SW 1271 (cell line): ENCODE measurements around the gene MFAP2.
"Not testable (repeated sequence)": the region's sequence is repeated elsewhere in the genome, so short reads cannot be mapped to it uniquely, and the experiment has no call there.

Experiments used
- DNase-seq, 2 experiments: peaks; one replicate each; lab custom pipeline; 2025; lab: John Stamatoyannopoulos, UW

MFAP2 gene

DNA sequence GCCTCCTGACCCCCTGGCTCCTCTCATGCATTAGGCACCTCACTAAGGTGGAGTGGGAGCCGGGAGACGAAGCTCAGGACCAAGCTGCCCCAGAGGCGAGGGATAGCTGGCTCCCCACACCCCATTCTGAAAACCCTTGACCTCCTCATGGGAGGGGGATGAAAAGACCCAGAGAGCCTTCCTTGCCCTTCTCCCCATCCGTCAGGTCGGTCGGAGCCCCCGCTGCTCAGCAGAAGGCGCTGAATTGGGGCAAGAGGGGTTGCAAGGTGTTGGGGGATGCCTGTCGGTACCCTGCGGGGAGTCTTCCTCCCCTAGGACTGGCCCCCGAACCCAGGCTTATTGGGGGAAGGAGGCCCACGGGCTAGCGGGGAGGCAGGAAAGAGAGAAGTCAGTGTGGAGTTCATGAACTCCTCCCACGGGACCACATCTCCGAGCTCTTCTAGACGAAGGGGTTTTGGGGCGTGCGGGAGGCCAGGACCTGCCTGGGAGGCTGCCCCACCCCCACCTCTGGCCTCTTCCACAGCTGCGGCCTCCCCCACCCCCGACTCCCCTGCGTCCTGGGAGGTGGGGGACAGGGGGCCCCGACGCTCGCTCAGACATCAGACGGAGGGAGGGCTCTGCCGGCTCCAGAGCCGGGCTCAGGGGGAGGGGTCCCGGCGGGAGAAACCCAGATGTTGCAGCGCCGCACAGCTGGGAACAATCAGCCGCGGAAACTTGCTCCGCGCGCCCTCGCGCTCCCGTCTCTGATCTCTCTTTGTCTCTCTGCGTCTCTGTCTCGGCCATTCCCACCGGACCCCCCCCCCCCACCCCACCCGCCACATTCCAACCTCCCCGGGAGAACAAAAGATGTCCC lies 719 bp downstream of the MFAP2 start:
- DNase-seq: no peak

DNA sequence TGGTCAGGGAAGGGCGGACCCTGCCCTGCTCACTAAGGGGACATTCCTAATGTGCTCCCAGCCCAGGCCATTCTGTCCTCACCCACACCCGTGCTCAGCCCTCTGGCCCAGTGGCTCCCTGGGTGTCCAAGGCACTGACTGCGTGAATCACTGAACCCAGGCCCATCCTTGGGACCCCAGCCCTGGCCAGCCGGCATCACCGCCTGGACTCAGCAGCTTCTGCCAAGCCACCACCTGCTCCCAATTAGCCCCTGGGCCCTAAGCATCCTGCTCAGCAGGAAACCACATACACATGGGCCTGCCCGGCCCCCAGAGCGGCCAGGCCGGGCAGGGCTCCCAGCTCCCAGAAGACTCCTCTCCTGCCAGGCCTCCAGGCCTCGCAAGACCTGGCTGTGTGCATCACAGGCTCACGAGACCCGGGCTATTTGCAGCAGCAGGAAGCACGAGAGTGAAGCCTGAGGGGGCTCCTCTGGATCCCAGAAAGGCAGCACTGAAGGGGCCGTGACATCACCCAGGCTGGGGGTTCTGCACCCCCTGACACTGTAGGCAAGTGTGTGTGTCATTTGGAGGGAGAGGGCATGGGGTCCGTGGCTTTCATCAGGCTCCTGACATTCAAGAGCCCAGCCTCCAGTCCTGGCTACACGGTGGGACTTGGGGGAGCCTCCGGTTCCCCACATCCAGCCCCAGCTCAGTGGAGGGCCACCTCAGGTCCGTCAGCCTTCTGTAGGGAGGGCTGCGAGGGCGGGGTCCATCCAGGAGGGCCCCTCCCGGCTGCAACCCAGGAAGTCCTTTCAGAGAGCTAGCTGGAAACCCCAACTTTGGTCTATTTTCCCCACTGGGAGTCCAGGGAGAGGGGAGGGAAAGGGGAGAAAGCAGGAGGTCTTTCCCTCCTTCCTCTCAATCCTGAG lies 1.6 kb downstream of the MFAP2 start:
- no peak for DNase-seq

DNA sequence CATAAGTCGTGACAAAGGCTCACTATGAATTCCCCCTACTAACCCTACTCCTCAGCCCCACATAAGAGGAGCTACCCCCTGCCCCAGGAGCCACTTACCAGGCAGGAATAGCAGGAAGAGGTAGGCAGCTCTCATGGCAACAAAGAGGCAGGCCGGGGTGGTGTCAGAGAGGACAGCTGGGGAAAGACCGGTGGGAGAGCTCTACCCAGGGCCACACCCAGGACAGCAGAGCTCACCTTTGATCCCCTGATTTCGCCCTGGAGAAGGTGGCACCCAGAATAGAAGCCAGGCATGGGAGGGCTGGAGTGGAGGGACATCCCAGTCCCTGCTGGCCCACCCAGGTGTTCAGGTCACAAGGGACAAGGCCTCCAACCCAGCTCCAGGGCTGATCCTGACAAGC lies 2.3 kb downstream of the MFAP2 start:
- no peak for DNase-seq

DNA sequence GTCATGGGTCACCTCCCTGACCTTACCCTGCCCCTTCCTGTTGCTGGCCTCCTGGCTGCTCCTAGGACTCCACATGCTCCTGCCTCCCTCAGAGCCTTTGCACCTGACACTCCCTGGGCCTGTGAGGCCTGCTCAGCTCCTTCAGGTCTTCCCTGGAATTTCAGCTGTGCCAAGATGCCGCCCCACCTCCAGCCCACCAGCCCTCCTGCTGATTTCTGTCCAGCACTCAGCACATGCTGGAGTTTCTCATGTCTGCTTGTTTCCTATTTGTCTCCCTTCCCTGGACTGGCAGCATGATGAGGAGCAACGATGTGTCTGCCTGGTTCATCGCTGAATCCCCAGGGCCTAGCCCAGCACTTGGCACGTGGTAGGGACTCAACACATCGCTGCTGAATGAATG lies 3.0 kb downstream of the MFAP2 start:
- DNase-seq: no peak

DNA sequence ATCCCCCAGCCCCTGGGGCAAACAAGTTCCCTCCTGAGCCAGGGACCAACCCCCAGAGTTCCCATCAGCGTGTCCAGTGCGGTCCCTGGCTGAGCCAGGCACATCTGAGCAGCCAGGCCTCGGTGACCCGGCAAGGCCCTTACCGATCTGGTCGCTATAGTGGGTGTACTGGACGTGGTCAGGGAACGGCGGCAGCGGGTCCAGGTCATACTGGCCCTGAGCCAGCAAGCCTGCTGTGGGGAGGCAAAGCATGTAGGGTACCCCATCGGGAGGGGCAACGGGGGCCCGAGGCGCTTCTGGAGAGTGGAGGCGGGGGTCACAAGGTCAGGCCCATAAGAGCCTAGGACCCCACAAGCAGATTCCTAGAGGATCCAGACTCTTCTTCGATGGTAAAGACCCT lies 3.5 kb downstream of the MFAP2 start:
- DNase-seq: no peak

DNA sequence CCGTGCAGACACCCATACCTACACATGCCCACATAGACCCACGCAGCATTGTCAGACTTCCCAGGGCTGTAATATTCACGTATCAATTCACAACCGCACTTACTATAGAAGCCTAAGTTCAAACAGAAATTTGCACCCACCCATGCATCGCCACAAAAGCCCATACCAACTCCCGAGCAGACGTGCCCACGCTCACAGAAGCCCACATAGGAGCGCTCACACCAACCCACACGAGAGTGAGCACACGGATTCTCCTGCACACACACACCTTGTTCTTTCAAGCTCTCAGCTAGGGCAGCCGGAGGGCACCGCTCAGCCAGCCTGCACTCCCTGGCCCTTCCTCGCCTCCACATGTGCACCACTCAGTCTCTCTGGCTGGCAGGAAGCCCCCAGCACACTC lies 4.6 kb downstream of the MFAP2 start:
- DNase-seq: no peak

DNA sequence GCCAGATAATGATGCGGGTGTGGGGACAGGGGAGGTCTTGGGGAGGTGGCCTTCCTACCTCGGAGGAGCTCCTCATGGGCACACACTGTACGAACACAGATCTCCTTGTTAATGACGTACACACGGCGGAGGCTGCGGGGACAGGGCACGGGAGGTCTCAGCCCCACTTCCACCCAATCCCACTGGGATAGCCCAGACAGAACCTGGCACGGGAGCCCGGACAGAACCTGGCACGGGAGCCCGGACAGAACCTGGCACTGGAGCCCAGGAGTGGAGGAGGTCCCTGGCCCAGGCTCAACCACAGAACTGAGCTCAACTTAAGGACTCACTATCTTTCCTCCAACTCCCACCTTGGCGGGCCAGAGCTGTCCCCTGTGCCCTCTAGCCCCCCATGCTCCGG lies 5.2 kb downstream of the MFAP2 start:
- DNase-seq: no peak

DNA sequence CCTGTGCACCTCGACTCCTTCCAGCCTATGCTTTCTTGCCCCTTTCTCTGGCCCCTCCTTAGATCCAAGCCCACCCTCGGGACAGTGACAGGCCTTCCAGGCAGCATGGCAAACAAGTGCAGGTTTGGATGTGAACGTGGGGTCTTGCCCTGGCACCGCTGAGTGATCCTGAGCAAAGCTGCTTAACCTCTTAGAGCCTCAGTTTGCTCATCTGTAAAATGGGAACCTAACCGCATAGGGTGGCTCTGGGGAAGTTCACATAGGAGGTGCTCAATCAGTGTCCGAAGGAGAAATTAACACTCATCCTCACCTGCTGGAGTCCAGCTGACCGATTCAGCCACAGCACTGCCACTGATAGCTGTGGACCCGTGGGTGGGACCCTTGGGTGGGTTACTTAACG lies 7.2 kb downstream of the MFAP2 start:
- DNase-seq: no peak

DNA sequence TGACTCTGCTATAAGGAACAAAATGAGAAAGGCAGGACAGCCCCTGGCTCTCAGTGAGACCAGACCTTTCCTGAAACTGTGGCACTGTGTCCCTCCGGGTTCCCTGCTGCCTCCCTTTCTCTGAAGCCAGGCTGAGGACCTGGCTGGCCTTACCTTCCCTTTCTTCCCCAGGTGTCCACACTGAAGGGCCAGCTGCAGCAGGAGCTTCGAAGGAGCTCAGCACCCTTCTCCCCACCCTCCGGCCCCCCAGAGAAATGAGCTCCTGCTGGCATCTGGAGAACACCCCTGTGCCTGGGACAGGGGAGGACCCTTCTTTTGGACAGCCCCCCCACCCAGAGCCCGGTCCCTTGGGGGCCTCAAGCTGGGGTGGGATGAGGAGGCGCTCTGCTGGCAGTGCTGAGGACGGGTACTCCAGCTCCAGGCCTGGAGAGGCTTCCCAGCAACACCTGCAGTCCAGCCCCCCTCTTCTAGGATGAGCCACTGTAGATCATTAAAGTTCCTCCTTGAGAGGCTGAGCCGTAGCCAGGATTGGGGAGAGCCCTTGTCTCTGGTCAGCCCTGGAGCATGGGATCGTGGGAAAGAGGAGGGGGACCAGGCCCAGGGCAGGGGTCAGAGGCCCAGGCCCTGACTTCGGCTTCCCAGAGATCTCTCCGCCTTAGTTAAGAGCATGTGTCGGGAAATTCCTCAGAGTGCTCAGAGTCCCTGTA lies 8.1 kb downstream of the MFAP2 start:
- no peak for DNase-seq

DNA sequence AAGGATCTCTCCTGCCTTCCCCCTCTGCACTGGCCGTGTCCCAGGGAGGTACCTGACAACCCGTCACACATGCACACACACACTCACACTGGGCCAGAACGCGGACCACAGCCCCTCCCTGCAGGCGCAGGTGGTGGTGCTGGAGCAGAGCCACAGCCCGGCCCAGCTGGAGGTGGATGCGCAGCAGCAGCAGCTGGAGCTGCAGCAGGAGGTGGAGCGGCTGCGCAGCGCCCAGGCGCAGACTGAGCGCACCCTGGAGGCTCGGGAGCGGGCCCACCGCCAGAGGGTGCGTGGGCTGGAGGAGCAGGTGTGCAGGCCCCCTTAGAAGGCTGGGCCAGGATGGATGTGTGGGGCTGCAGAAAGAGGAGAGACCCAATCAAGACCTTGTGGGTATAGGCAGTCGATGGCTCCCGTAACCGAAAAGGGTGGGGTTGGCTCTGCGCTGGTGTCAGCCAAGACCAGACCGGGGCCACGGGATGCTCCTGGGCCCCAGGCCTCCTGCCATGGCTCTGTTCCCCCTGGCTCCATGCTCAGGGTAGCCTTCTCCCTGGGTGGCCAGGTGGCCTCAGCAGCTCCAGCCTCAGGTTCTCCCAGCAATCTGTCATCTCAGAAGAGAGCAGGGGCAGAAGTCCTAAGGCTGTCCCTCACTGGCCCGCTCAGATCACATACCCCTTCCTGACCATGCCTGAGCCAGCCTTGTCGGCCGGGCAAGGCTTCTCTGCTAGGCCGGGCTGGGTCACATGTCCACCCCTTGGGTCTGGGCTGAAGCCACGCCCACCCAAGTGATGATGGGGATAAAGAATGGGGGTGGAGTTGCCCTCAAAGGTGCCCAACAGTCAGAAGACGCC lies 8.9 kb downstream of the MFAP2 start:
- no peak for DNase-seq

DNA sequence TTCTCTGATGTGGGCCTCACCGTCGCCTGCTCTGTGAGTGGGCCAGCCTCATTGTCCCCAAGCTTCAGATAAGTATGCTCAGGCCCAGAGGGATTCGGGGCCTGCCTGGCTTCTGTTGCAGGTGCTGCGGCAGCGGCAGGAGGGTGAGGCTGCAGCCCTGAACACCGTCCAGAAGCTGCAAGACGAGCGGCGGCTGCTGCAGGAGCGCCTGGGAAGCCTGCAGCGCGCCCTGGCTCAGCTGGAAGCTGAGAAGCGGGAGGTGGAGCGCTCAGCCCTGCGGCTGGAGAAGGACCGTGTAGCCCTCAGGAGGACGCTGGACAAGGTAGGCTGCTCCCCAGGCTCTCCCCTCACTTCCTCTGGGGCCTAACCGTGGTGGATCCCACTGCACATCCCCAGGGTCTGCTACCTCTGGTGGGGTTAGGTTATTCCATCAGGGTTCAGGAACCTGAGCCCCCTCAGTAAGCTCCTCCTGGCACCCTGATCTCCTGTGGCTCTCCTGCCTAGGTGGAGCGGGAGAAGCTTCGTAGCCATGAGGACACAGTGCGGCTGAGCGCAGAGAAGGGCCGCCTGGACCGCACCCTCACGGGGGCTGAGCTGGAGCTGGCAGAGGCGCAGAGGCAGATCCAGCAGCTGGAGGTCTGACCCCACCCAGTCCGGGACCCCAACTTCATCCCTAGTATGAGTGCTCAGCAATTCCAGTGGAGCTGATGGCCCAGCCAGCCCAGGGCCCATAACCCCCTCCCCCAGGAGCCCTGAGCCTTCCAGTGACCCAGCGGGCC lies 10.1 kb downstream of the MFAP2 start:
- no peak for DNase-seq

DNA sequence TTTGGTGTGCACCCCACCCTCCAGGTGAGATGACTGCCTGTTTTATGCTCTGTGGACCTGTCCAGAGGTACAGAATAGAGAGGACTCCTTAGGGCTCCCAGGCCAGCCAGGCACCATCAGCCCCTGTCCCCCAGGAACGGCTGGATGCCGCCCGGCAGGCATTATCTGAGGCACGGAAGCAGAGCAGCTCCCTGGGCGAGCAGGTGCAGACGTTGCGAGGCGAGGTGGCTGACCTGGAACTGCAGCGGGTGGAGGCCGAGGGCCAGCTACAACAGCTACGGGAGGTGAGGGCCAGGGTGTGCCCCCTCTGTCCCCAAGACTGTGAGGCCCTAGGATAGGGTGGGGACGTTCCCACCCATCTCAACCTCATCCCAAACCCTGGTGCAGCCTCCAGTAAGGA lies 10.8 kb downstream of the MFAP2 start:
- DNase-seq: no peak

DNA sequence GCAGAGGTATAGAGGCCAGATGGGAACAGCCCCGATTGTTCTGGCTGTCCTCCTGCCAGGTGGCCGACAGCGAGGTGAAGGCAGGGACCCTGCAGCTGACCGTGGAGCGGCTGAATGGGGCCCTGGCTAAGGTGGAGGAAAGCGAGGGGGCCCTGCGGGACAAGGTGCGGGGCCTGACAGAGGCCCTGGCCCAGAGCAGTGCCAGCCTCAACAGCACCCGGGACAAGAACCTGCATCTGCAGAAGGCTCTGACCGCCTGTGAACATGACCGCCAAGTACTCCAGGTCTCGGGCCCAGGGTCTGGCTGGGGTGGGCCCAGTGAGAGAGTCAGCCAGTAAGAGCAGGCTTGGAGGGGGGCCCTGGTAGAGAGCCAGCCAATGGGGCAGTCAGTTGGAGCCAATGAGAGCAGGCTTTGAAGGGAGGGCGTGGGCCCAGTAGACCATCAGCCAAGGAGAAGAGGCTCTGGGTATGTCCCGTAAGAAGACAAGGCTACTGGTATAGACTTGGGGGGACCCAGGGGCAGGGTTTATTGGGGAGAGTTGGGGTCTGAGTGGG lies 11.3 kb downstream of the MFAP2 start:
- DNase-seq: no peak

DNA sequence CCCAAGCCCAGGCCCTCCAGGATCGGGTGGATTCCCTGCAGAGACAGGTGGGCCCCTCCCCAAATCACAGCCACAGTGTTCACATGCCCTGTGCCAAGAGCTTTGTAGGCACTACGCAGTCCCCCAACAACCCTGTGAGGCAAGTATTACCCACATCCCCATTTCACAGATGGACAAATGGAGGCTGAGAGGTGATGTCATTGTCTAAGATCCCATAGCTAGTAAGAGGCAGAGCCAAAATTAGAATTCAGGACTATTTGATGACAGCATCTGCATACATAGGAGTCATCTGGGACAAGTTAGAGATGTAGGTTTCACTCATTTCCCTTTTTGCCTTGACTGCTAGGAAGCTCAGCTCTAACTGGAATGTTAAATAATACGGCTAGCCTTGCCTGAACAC lies 12.0 kb downstream of the MFAP2 start:
- DNase-seq: no peak

DNA sequence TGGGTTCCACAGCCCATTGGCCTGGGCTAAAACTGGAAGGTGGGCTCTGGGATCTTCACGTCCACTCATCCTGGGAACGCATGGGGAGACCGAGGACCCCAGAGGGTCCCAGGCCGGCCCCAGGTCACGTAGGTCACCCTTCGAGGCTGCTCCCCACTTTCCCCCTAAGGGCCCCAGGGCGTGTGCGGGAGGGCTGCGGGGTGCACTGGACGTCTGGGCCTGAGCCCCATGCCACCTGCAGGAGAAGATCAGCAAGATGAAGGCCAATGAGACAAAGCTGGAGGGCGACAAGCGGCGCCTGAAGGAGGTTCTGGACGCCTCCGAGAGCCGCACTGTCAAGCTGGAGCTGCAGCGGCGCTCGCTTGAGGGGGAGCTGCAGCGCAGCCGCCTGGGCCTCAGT lies 12.5 kb downstream of the MFAP2 start:
- no peak for DNase-seq

DNA sequence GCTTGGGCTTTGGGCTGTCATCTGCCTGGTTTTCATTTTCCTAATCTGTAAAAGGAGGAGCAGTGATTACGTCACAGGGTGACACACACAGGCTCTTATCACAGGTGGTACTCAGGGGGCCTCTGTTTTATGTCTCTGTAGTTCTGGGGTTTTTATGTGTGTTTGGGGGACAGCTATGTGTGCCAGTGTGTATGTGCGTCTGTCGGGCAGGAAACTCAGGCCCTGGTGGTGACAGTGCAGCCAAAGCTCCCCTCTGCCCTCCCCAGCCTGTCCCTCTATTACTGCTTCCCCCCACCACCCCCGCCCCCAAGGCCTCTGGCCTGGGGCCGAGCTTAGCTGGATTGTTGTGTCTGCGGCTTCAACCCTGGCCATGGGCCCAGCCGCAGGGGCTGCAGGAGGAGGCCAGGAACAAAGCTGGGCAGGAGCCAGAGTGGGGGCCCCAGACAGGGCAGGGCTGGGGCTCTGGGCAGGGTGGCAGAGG lies 13.3 kb downstream of the MFAP2 start:
- DNase-seq: no peak

DNA sequence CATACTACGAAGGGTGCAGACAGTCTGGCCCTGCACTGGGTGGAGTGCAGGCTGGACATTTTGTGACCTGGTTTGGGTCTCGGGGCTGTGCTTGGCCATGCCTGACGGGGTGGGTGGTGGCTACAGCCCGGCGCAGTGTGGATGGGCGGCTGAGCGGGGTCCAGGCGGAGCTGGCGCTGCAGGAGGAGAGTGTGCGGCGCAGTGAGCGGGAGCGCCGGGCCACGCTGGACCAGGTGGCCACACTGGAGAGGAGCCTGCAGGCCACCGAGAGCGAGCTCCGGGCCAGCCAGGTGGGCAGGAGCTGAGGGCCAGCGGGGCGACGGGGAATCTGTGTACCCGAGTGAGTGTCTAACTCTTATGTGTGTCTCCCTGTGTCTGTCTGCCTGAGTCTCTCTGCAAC lies 14.1 kb downstream of the MFAP2 start:
- DNase-seq: no peak

DNA sequence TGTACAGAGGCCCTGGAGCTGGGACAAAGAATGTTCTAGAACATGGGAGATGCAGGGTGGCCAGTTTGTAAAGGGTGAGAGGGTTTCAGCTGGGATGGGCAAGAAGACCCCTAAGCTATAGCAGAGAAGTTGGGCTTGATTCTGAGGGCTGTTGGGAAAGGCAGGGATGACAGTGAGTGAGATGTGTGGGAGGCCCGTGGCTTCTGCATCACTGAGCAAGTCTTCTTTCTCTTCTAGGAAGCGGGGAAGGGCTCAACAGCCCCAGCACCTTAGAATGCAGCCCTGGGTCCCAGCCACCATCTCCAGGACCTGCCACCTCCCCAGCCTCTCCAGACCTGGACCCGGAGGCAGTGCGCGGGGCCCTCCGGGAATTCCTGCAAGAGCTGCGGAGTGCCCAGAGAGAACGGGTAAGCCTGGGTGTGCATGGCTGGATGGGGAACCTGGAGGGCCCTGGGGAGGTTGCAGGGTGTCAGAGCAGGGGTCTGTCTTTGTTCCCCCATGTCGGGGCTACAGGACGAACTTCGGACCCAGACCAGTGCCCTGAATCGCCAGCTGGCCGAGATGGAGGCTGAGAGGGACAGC lies 14.8 kb downstream of the MFAP2 start:
- no peak for DNase-seq

DNA sequence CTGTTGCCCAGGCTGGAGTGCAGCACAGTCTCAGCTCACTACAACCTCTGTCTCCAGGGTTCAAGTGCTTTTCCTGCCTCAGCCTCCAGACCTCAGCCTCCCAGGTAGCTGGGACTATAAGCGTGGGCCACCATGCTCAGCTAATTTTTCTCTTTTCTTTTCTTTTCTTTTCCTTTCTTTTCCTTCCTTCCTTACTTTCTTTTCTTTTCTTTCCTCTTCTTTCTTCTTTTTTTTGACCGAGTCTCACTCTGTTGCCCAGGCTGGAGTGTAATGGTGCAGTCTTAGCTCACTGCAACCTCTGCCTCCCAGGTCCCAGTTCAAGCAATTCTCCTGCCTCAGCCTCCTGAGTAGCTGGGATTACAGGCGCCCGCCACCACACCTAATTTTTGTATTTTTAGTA lies 16.3 kb downstream of the MFAP2 start:
- not testable (repeated sequence) for DNase-seq
